NCI-H1417 treated with DMSO at 0.1 percent for 48 hours (cell line): Measurements from ENCODE around the gene PRKCQ.

Experiments used
- DNase-seq: peaks from one replicate; lab custom pipeline; 2025; lab: John Stamatoyannopoulos, UW

The PRKCQ gene

GRCh38 chr10:6405713-6406112 is 174.4 kb downstream of the PRKCQ start:
- DNase-seq = no peak

GRCh38 chr10:6404127-6405072 is 175.7 kb downstream of the PRKCQ start:
- DNase-seq = no peak

GRCh38 chr10:6402960-6403359 is 177.1 kb downstream of the PRKCQ start:
- no peak for DNase-seq

GRCh38 chr10:6402349-6402709 is 177.7 kb downstream of the PRKCQ start:
- no peak for DNase-seq

GRCh38 chr10:6401558-6402348 is 178.3 kb downstream of the PRKCQ start:
- DNase-seq = peak; percentile 21

GRCh38 chr10:6400821-6401465 is 179.1 kb downstream of the PRKCQ start:
- DNase-seq = no peak

- DNase-seq = no peak
These were observed 179.7 kb downstream of the PRKCQ start for GRCh38 chr10:6400331-6400730.

- no peak for DNase-seq
These were observed 180.2 kb downstream of the PRKCQ start for GRCh38 chr10:6399879-6400278.

- DNase-seq = no peak
These were observed 180.8 kb downstream of the PRKCQ start for GRCh38 chr10:6399231-6399741.

GRCh38 chr10:6398399-6398798 is 181.7 kb downstream of the PRKCQ start:
- no peak for DNase-seq

GRCh38 chr10:6396652-6397051 is 183.4 kb downstream of the PRKCQ start:
- DNase-seq = no peak

GRCh38 chr10:6396226-6396625 is 183.8 kb downstream of the PRKCQ start:
- DNase-seq = no peak

GRCh38 chr10:6395606-6396005 is 184.5 kb downstream of the PRKCQ start:
- DNase-seq = no peak

GRCh38 chr10:6394084-6394483 is 186.0 kb downstream of the PRKCQ start:
- DNase-seq = no peak

GRCh38 chr10:6393168-6393567 is 186.9 kb downstream of the PRKCQ start:
- no peak for DNase-seq

GRCh38 chr10:6390213-6390845 is 189.7 kb downstream of the PRKCQ start:
- no peak for DNase-seq

- no peak for DNase-seq
These were observed 191.7 kb downstream of the PRKCQ start for GRCh38 chr10:6388261-6388893.

- no peak for DNase-seq
These were observed 193.1 kb downstream of the PRKCQ start for GRCh38 chr10:6386960-6387359.

- DNase-seq = no peak
These were observed 193.7 kb downstream of the PRKCQ start for GRCh38 chr10:6386346-6386745.

GRCh38 chr10:6385665-6386064 is 194.4 kb downstream of the PRKCQ start:
- no peak for DNase-seq

- no peak for DNase-seq
These were observed 195.2 kb downstream of the PRKCQ start for GRCh38 chr10:6384847-6385246.
